ENCODE measurements around the gene P4HA2. TPM values are rescaled to one million over a fixed set of nuclear protein-coding genes. Genes with fewer than 3 reads are reported as not detected.

Gene P4HA2
- total and polyA plus RNA-seq, 2 donors from 2014 or later, result 32.5 to 54.1 TPM

- peaks cover 0 to 22% (median 12%) of the 10 kb centered on the region in 3 donors for H3K4me1 ChIP-seq (ENCODE audit: control insufficient read depth in 2 of 3, insufficient read depth in 2 of 3, low read depth in 1 of 3, low read length in 3 of 3)
- peak overlapping the region; percentile 64 to 65 for H3K27ac ChIP-seq (ENCODE audit: low read depth in 2 of 2, low read length in 2 of 2)
- intact Hi-C loops (cut with DNase I), result no loop called here
- no peaks in the 10 kb centered on the region for H3K36me3 ChIP-seq (ENCODE audit: control insufficient read depth in 2 of 3, insufficient read depth in 3 of 3, low read length in 3 of 3)
- no peaks in the 10 kb centered on the region for H3K27me3 ChIP-seq (ENCODE audit: control insufficient read depth, insufficient read depth, low read length)
- no peak for TF ChIP-seq CTCF (IDR thresholded peaks at IDR 0.05; ENCODE audit: borderline replicate concordance, extremely low read depth, insufficient read depth)
- H3K9me3 ChIP-seq (ENCODE audit: control insufficient read depth in 2 of 3, insufficient read depth in 1 of 3, low read length in 3 of 3), result no peaks in the 10 kb centered on the region
- FAIRE-seq (no peak), DNase-seq (peak in 1 of 5 donors; percentile 63)
- peak overlapping the region in 2 of 3 donors; percentile 30 to 54 for H3K9ac ChIP-seq (ENCODE audit: low read length in 3 of 3)
- peak overlapping the region in 2 of 3 donors; percentile 45 to 55 for H3K4me3 ChIP-seq (ENCODE audit: low read length in 3 of 3)
Observed at GRCh38 chr5:132227235-132227484, 493 bp downstream of the P4HA2 start.

GRCh38 chr5:132226516-132227234 is 978 bp downstream of the P4HA2 start:
- H3K9me3 ChIP-seq (ENCODE audit: control insufficient read depth in 2 of 3, insufficient read depth in 1 of 3, low read length in 3 of 3), result no peaks in the 10 kb centered on the region
- peak overlapping the region in 2 of 3 donors; percentile 45 to 55 for H3K4me3 ChIP-seq (ENCODE audit: low read length in 3 of 3)
- TF ChIP-seq CTCF (IDR thresholded peaks at IDR 0.05; ENCODE audit: borderline replicate concordance, extremely low read depth, insufficient read depth), result no peak
- no peak for FAIRE-seq
- H3K9ac ChIP-seq (ENCODE audit: low read length in 3 of 3), result peak overlapping the region in 2 of 3 donors; percentile 30 to 54
- H3K4me1 ChIP-seq (ENCODE audit: control insufficient read depth in 2 of 3, insufficient read depth in 2 of 3, low read depth in 1 of 3, low read length in 3 of 3), result peaks cover 0 to 22% (median 12%) of the 10 kb centered on the region in 3 donors
- intact Hi-C loops (cut with DNase I), result no loop called here
- peak in 1 of 5 donors; percentile 53 for DNase-seq
- H3K27ac ChIP-seq (ENCODE audit: low read depth in 2 of 2, low read length in 2 of 2), result peak overlapping the region in 1 of 2 donors; percentile 65
- no peaks in the 10 kb centered on the region for H3K36me3 ChIP-seq (ENCODE audit: control insufficient read depth in 2 of 3, insufficient read depth in 3 of 3, low read length in 3 of 3)
- H3K27me3 ChIP-seq (ENCODE audit: control insufficient read depth, insufficient read depth, low read length), result no peaks in the 10 kb centered on the region

GRCh38 chr5:132225165-132226032 is 2.3 kb downstream of the P4HA2 start:
- Histone ChIP-seq H3K4me3 (ENCODE audit: low read length in 3 of 3) (no peak overlapping the region), H3K36me3 (ENCODE audit: control insufficient read depth in 2 of 3, insufficient read depth in 3 of 3, low read length in 3 of 3) (no peaks in the 10 kb centered on the region), H3K4me1 (ENCODE audit: control insufficient read depth in 2 of 3, insufficient read depth in 2 of 3, low read depth in 1 of 3, low read length in 3 of 3) (peaks cover 0 to 22% (median 12%) of the 10 kb centered on the region in 3 donors), H3K27ac (ENCODE audit: low read depth in 2 of 2, low read length in 2 of 2) (no peak overlapping the region), H3K9me3 (ENCODE audit: control insufficient read depth in 2 of 3, insufficient read depth in 1 of 3, low read length in 3 of 3) (no peaks in the 10 kb centered on the region), H3K9ac (ENCODE audit: low read length in 3 of 3) (no peak overlapping the region), H3K27me3 (ENCODE audit: control insufficient read depth, insufficient read depth, low read length) (no peaks in the 10 kb centered on the region)
- DNase-seq (peak in 4 of 5 donors; percentile 33 to 81 (median 68)), FAIRE-seq (no peak)
- intact Hi-C loops (cut with DNase I), result no loop called here
- no peak for TF ChIP-seq CTCF (IDR thresholded peaks at IDR 0.05; ENCODE audit: borderline replicate concordance, extremely low read depth, insufficient read depth)

Measured in kidney (tissue), 14 donors.